ENCODE data around the gene NFKB2.

NFKB2 gene

GRCh38 chr10:102401342-102401654, 5.8 kb downstream of the NFKB2 start:
- H3K27me3 ChIP-seq (ENCODE audit: insufficient read depth, low read length), result no peaks in the 10 kb centered on the region
- H3K79me2 ChIP-seq (ENCODE audit: insufficient read depth, low read length), result no peaks in the 10 kb centered on the region
- H3F3A ChIP-seq (ENCODE audit: insufficient read depth, low read length), result no peaks in the 10 kb centered on the region
- TF ChIP-seq EZH2 (IDR thresholded peaks at IDR 0.05; ENCODE audit: borderline replicate concordance, low read length), result no peak
- TF ChIP-seq, protein P1, sequence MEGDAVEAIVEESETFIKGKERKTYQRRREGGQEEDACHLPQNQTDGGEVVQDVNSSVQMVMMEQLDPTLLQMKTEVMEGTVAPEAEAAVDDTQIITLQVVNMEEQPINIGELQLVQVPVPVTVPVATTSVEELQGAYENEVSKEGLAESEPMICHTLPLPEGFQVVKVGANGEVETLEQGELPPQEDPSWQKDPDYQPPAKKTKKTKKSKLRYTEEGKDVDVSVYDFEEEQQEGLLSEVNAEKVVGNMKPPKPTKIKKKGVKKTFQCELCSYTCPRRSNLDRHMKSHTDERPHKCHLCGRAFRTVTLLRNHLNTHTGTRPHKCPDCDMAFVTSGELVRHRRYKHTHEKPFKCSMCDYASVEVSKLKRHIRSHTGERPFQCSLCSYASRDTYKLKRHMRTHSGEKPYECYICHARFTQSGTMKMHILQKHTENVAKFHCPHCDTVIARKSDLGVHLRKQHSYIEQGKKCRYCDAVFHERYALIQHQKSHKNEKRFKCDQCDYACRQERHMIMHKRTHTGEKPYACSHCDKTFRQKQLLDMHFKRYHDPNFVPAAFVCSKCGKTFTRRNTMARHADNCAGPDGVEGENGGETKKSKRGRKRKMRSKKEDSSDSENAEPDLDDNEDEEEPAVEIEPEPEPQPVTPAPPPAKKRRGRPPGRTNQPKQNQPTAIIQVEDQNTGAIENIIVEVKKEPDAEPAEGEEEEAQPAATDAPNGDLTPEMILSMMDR (IDR thresholded peaks at IDR 0.05; ENCODE audit: low read length), result no peak
- no peak overlapping the region for H3K9ac ChIP-seq (ENCODE audit: low read length)
- no peaks in the 10 kb centered on the region; the same call in 1 of the 2 replicates for H3K36me3 ChIP-seq (ENCODE audit: insufficient read depth, low read length)
- H3K27ac ChIP-seq (ENCODE audit: low read depth, low read length, poor library complexity, severe bottlenecking), result no peak overlapping the region
- H3K9me2 ChIP-seq (ENCODE audit: low read depth, low read length), result no peaks in the 10 kb centered on the region
- no peaks in the 10 kb centered on the region for H3K9me3 ChIP-seq (ENCODE audit: low read length)
- H3K4me3 ChIP-seq (ENCODE audit: low read depth, low read length, poor library complexity, severe bottlenecking), result no peak overlapping the region
- H3K4me2 ChIP-seq (ENCODE audit: low read length), result no peak overlapping the region
- H4K20me1 ChIP-seq (ENCODE audit: insufficient read depth, low read length), result no peaks in the 10 kb centered on the region
- H3K4me1 ChIP-seq (ENCODE audit: insufficient read depth, low read length, severe bottlenecking), result peaks cover 15% of the 10 kb centered on the region
- H2AFZ ChIP-seq (ENCODE audit: low read length), result no peak overlapping the region

GRCh38 chr10:102401735-102402511, 6.4 kb downstream of the NFKB2 start:
- Histone ChIP-seq H3K9me3 (ENCODE audit: low read length) (no peaks in the 10 kb centered on the region), H2AFZ (ENCODE audit: low read length) (no peak overlapping the region), H3K9me2 (ENCODE audit: low read depth, low read length) (no peaks in the 10 kb centered on the region), H3K4me3 (ENCODE audit: low read depth, low read length, poor library complexity, severe bottlenecking) (no peak overlapping the region), H3K4me2 (ENCODE audit: low read length) (no peak overlapping the region), H4K20me1 (ENCODE audit: insufficient read depth, low read length) (no peaks in the 10 kb centered on the region), H3K9ac (ENCODE audit: low read length) (no peak overlapping the region), H3F3A (ENCODE audit: insufficient read depth, low read length) (no peaks in the 10 kb centered on the region), H3K27me3 (ENCODE audit: insufficient read depth, low read length) (no peaks in the 10 kb centered on the region), H3K27ac (ENCODE audit: low read depth, low read length, poor library complexity, severe bottlenecking) (no peak overlapping the region), H3K79me2 (ENCODE audit: insufficient read depth, low read length) (no peaks in the 10 kb centered on the region), H3K4me1 (ENCODE audit: insufficient read depth, low read length, severe bottlenecking) (peaks cover 9% of the 10 kb centered on the region), H3K36me3 (ENCODE audit: insufficient read depth, low read length) (no peaks in the 10 kb centered on the region; the same call in 1 of the 2 replicates)
- TF ChIP-seq EZH2 (IDR thresholded peaks at IDR 0.05; ENCODE audit: borderline replicate concordance, low read length), result no peak
- TF ChIP-seq, protein P1 (IDR thresholded peaks at IDR 0.05; ENCODE audit: low read length), result no peak

- no peaks in the 10 kb centered on the region for H3K9me3 ChIP-seq (ENCODE audit: low read length)
- H4K20me1 ChIP-seq (ENCODE audit: insufficient read depth, low read length), result no peaks in the 10 kb centered on the region
- no peak overlapping the region for H2AFZ ChIP-seq (ENCODE audit: low read length)
- TF ChIP-seq, protein P1 (IDR thresholded peaks at IDR 0.05; ENCODE audit: low read length), result no peak
- TF ChIP-seq EZH2 (IDR thresholded peaks at IDR 0.05; ENCODE audit: borderline replicate concordance, low read length), result no peak
- H3K4me1 ChIP-seq (ENCODE audit: insufficient read depth, low read length, severe bottlenecking), result peaks cover 8% of the 10 kb centered on the region
- no peak overlapping the region for H3K9ac ChIP-seq (ENCODE audit: low read length)
- H3K36me3 ChIP-seq (ENCODE audit: insufficient read depth, low read length), result no peaks in the 10 kb centered on the region; the same call in 1 of the 2 replicates
- no peak overlapping the region for H3K27ac ChIP-seq (ENCODE audit: low read depth, low read length, poor library complexity, severe bottlenecking)
- no peak overlapping the region for H3K4me2 ChIP-seq (ENCODE audit: low read length)
- no peaks in the 10 kb centered on the region for H3K27me3 ChIP-seq (ENCODE audit: insufficient read depth, low read length)
- no peaks in the 10 kb centered on the region for H3K79me2 ChIP-seq (ENCODE audit: insufficient read depth, low read length)
- H3F3A ChIP-seq (ENCODE audit: insufficient read depth, low read length), result no peaks in the 10 kb centered on the region
- H3K9me2 ChIP-seq (ENCODE audit: low read depth, low read length), result no peaks in the 10 kb centered on the region
- H3K4me3 ChIP-seq (ENCODE audit: low read depth, low read length, poor library complexity, severe bottlenecking), result no peak overlapping the region
Observed at GRCh38 chr10:102402512-102402896, 7.0 kb downstream of the NFKB2 start.

Measured in OCI-LY1 (cell line).